OCI-M2 (cell line): ENCODE measurements around the gene ABLIM2.

ENCODE experiments used
- DNase-seq: peaks from one replicate; lab custom pipeline; 2025; ENCODE audit not compliant: unreplicated experiment; lab: John Stamatoyannopoulos, UW

The ABLIM2 gene

GRCh38 chr4:7967501-7968261, 190.9 kb downstream of the ABLIM2 start:
- no peak for DNase-seq

- DNase-seq, result no peak
These were observed 191.6 kb downstream of the ABLIM2 start for GRCh38 chr4:7967063-7967440.

GRCh38 chr4:7966281-7967062, 192.1 kb downstream of the ABLIM2 start:
- DNase-seq, result no peak

GRCh38 chr4:7964890-7965662, 193.5 kb downstream of the ABLIM2 start:
- DNase-seq, result no peak

GRCh38 chr4:7964459-7964858, 194.2 kb downstream of the ABLIM2 start:
- no peak for DNase-seq

- DNase-seq, result no peak
These were observed 194.9 kb downstream of the ABLIM2 start for GRCh38 chr4:7963691-7964090.

- no peak for DNase-seq
These were observed 195.8 kb downstream of the ABLIM2 start for GRCh38 chr4:7962609-7963508.

- no peak for DNase-seq
These were observed 197.6 kb downstream of the ABLIM2 start for GRCh38 chr4:7960790-7961655.

- no peak for DNase-seq
These were observed 198.4 kb downstream of the ABLIM2 start for GRCh38 chr4:7960017-7960789.

- DNase-seq, result no peak
These were observed 199.5 kb downstream of the ABLIM2 start for GRCh38 chr4:7959078-7959477.

GRCh38 chr4:7956934-7957656, 201.5 kb downstream of the ABLIM2 start:
- DNase-seq, result no peak

- no peak for DNase-seq
These were observed 202.3 kb downstream of the ABLIM2 start for GRCh38 chr4:7956270-7956808.

- no peak for DNase-seq
These were observed 203.2 kb downstream of the ABLIM2 start for GRCh38 chr4:7955393-7955792.

GRCh38 chr4:7952615-7953014, 206.0 kb downstream of the ABLIM2 start:
- no peak for DNase-seq

GRCh38 chr4:7950301-7951092, 208.1 kb downstream of the ABLIM2 start:
- no peak for DNase-seq

GRCh38 chr4:7949759-7950158, 208.9 kb downstream of the ABLIM2 start:
- DNase-seq, result no peak

- DNase-seq, result no peak
These were observed 210.7 kb downstream of the ABLIM2 start for GRCh38 chr4:7947927-7948326.
